Liver (tissue), 9 donors: Measurements from ENCODE around the gene DUSP16. TPM values are rescaled to one million over a fixed set of nuclear protein-coding genes. Genes with fewer than 3 reads are reported as not detected.

ENCODE experiments used
- DNase-seq: peaks from one replicate; pipeline ENCODE4 v3.0.0-alpha.2; 2017; ENCODE audit warnings: low spot score
- H3K27ac ChIP-seq, 2 donors: one replicate each; pipeline ENCODE4 v1.7.0; 2013; ENCODE audit warnings: inconsistent platforms in 2 of 2, low read length in 2 of 2, control low read depth in 1 of 2, low read depth in 1 of 2, mild to moderate bottlenecking in 1 of 2
- H3K27me3 ChIP-seq, 4 donors: one replicate each; pipeline versions ENCODE4 v1.6.1 to v1.7.0; 2013; ENCODE audit warnings: low read length in 3 of 4, inconsistent platforms in 1 of 4, mild to moderate bottlenecking in 1 of 4, moderate library complexity in 1 of 4; ENCODE audit not compliant: control insufficient read depth in 4 of 4, insufficient read depth in 4 of 4
- H3K36me3 ChIP-seq, 4 donors: one replicate each; pipeline versions ENCODE4 v1.6.1 to v1.7.0; 2013; ENCODE audit warnings: low read length in 3 of 4, mild to moderate bottlenecking in 3 of 4, low read depth in 1 of 4, moderate library complexity in 1 of 4; ENCODE audit not compliant: control insufficient read depth in 4 of 4, insufficient read depth in 3 of 4
- H3K4me1 ChIP-seq, 4 donors: one replicate each; pipeline versions ENCODE4 v1.6.1 to v1.7.0; 2013; ENCODE audit warnings: low read length in 3 of 4, mild to moderate bottlenecking in 3 of 4, moderate library complexity in 1 of 4; ENCODE audit not compliant: control insufficient read depth in 4 of 4, insufficient read depth in 4 of 4
- H3K4me3 ChIP-seq, 3 donors: one replicate each; pipeline versions ENCODE4 v1.6.1 to v1.7.0; 2013; ENCODE audit warnings: low read length in 3 of 3, control low read depth in 1 of 3, low read depth in 1 of 3, mild to moderate bottlenecking in 1 of 3
- H3K9ac ChIP-seq, 2 donors: one replicate each; pipeline ENCODE4 v1.7.0; 2013; ENCODE audit warnings: low read length in 2 of 2, mild to moderate bottlenecking in 2 of 2, moderate library complexity in 2 of 2, control low read depth in 1 of 2, low read depth in 1 of 2
- H3K9me3 ChIP-seq, 4 donors: one replicate each; pipeline versions ENCODE4 v1.6.1 to v1.7.0; 2013; ENCODE audit warnings: low read length in 3 of 4; ENCODE audit not compliant: control insufficient read depth in 4 of 4
- ATF3 ChIP-seq: IDR thresholded peaks from 2 replicates; pipeline ENCODE4 v1.6.1; 2016; ENCODE audit warnings: antibody characterized with exemption
- CTCF ChIP-seq: fragments of 150-350 bp; IDR thresholded peaks from 2 replicates; pipeline ENCODE4 v1.5.1; 2017; ENCODE audit warnings: improper control_type of control experiment, low read depth, low read length; ENCODE audit not compliant: missing input control
- EGR1 ChIP-seq, 2 donors: IDR thresholded peaks; 2 replicates each; pipeline ENCODE4 v1.6.1; 2016 to 2018; ENCODE audit warnings: antibody characterized with exemption in 2 of 2, low read depth in 2 of 2
- FOXA1 ChIP-seq: IDR thresholded peaks from 2 replicates; pipeline ENCODE4 v1.6.1; 2016; ENCODE audit warnings: antibody characterized with exemption
- FOXA2 ChIP-seq: IDR thresholded peaks from 2 replicates; pipeline ENCODE4 v1.6.1; 2016; ENCODE audit warnings: antibody characterized with exemption
- GABPA ChIP-seq, 2 donors: IDR thresholded peaks in 1 of 2; conservative IDR thresholded peaks in 1 of 2; 2 replicates each; pipeline ENCODE4 v1.6.1; 2016; ENCODE audit warnings: antibody characterized with exemption in 2 of 2, mild to moderate bottlenecking in 1 of 2, moderate library complexity in 1 of 2
- HNF4A ChIP-seq, 2 donors: conservative IDR thresholded peaks; 2 replicates each; pipeline ENCODE4 v1.6.1; 2016; ENCODE audit warnings: antibody characterized with exemption in 2 of 2, mild to moderate bottlenecking in 2 of 2
- HNF4G ChIP-seq: IDR thresholded peaks from 2 replicates; pipeline ENCODE4 v1.6.1; 2016; ENCODE audit warnings: antibody characterized with exemption
- JUND ChIP-seq, 2 donors: IDR thresholded peaks; 2 replicates each; pipeline ENCODE4 v1.6.1; 2016; ENCODE audit warnings: antibody characterized with exemption in 2 of 2
- NR2F2 ChIP-seq: IDR thresholded peaks from 2 replicates; pipeline ENCODE4 v1.6.1; 2016; ENCODE audit warnings: antibody characterized with exemption
- RAD21 ChIP-seq, 2 donors: IDR thresholded peaks; 2 replicates each; pipeline ENCODE4 v1.6.1; 2016; ENCODE audit warnings: antibody characterized with exemption in 2 of 2, mild to moderate bottlenecking in 2 of 2
- REST ChIP-seq: IDR thresholded peaks from 2 replicates; pipeline ENCODE4 v1.6.1; 2016; ENCODE audit warnings: antibody characterized with exemption, mild to moderate bottlenecking
- RXRA ChIP-seq, 2 donors: IDR thresholded peaks; 2 replicates each; pipeline ENCODE4 v1.6.1; 2017 to 2018; ENCODE audit warnings: antibody characterized with exemption in 2 of 2, mild to moderate bottlenecking in 1 of 2
- TAF1 ChIP-seq: conservative IDR thresholded peaks from 2 replicates; pipeline ENCODE4 v1.6.1; 2016; ENCODE audit warnings: antibody characterized with exemption, mild to moderate bottlenecking
- YY1 ChIP-seq: IDR thresholded peaks from 2 replicates; pipeline ENCODE4 v1.6.1; 2016; ENCODE audit warnings: antibody characterized with exemption, mild to moderate bottlenecking
- ZBTB33 ChIP-seq: IDR thresholded peaks from 2 replicates; pipeline ENCODE4 v1.6.1; 2016; ENCODE audit warnings: antibody characterized with exemption
- WGBS: extraction: QIAGEN DNeasy Blood & Tissue Kit; methylation state at CpG from one replicate; pipeline ENCODE4 v1.1.7; 2013; 5-methylcytosine and 5-hydroxymethylcytosine counted together
- polyA plus RNA-seq, 2 donors: library from polyadenylated mRNA; stranded (reverse) in 1 of 2; unstranded in 1 of 2; fragments of 200-250 nt in 1 of 2; fragments of >200 nt in 1 of 2; fragmentation: Nextera tagmentation in 1 of 2; extraction: Ambion mirVana in 1 of 2; gene quantifications; one replicate each; pipeline versions ENCODE4 v1.2.1 to v1.2.3, GENCODE V29; 2013 to 2015
- total RNA-seq, 2 donors: library from RNA; depleted of rRNA; stranded (reverse); fragments of >200 nt; gene quantifications; one replicate each; pipeline ENCODE4 v1.2.3, GENCODE V29; 2014
- donor health status: healthy.
- donor health status: healthy.
- donor health status: healthy.
- donor health status: healthy.
- donor health status: healthy.

The DUSP16 gene
- total and polyA plus RNA-seq, 4 donors, result 7.8 to 56.4 (median 19.1) TPM

GRCh38 chr12:12560587-12561370 is 1.9 kb downstream of the DUSP16 start (continued):
- TF ChIP-seq YY1 (peak; percentile 82), ZBTB33 (peak; percentile 56)

GRCh38 chr12:12559719-12560296 is 2.9 kb downstream of the DUSP16 start:
- 18% methylated on average over 3 of the region's 3 CpGs for WGBS
- Histone ChIP-seq H3K4me1 (peaks cover 0 to 29% (median 7%) of the 10 kb centered on the region in 4 donors), H3K9me3 (no peaks in the 10 kb centered on the region), H3K9ac (peak overlapping the region; percentile 95 to 96), H3K27ac (peak overlapping the region; percentile 98 to 99), H3K4me3 (peak overlapping the region; percentile 48 to 87 (median 60)), H3K36me3 (peaks cover 0 to 4% (median 2%) of the 10 kb centered on the region in 4 donors), H3K27me3 (no peaks in the 10 kb centered on the region)
- DNase-seq, result no peak
- TF ChIP-seq GABPA (IDR thresholded peaks at IDR 0.05 in 1 of 2, conservative IDR thresholded peaks at IDR 0.05 in 1 of 2) (no peak), NR2F2 (no peak), HNF4A (conservative IDR thresholded peaks at IDR 0.05) (no peak), CTCF (no peak), EGR1 (IDR thresholded peaks at IDR 0.05; ENCODE audit: low read depth in 2 of 2) (no peak), REST (no peak), ATF3 (no peak), FOXA2 (no peak), HNF4G (no peak), RXRA (IDR thresholded peaks at IDR 0.05) (peak in 1 of 2 donors; percentile 37), RAD21 (IDR thresholded peaks at IDR 0.05) (peak in 1 of 2 donors; percentile 22), YY1 (peak; percentile 45), JUND (IDR thresholded peaks at IDR 0.05) (no peak), FOXA1 (no peak), ZBTB33 (no peak), TAF1 (peak; percentile 58)
